H1 (cell line): ENCODE results near the gene SAFB. TPM values are rescaled to one million over a fixed set of nuclear protein-coding genes. Genes with fewer than 3 reads are reported as not detected.

Source experiments
- CTCF ChIA-PET: fragments of 300-600 bp; sonication (Branson Sonifier 250); formaldehyde crosslinking; loops from one replicate; lab custom pipeline; 2021; ENCODE audit not compliant: partially characterized antibody; lab: Charles Lee
- POLR2A ChIA-PET: fragments of 300-600 bp; sonication (Branson Sonifier 250); formaldehyde crosslinking; loops from one replicate; lab custom pipeline; 2021; ENCODE audit warnings: inconsistent platforms; ENCODE audit not compliant: partially characterized antibody; lab: Charles Lee
- DNase-seq, 2 experiments: peaks; one replicate each; pipeline versions ENCODE4 v3.0.0 to v3.0.0-alpha.2; 2010 to 2022; ENCODE audit warnings: low spot score in 2 of 2, low read depth in 1 of 2, mixed read lengths in 1 of 2
- FAIRE-seq: peaks from 2 replicates; lab custom pipeline; 2011; peaks lifted over from hg19 to GRCh38; lab: Jason Lieb, UNC
- H2AFZ ChIP-seq: 2 replicates; pipeline ENCODE4 v1.8.1; 2012; ENCODE audit warnings: low read length, inconsistent platforms
- H2AK5ac ChIP-seq: 2 replicates; pipeline ENCODE4 v1.6.1; 2013; ENCODE audit warnings: low read depth, low read length
- H2BK120ac ChIP-seq: replicated peaks from 2 replicates; pipeline ENCODE3; 2013; ENCODE audit warnings: low read depth, low read length, inconsistent platforms
- H2BK12ac ChIP-seq: 2 replicates; pipeline ENCODE4 v1.6.1; 2013; ENCODE audit warnings: low read depth, low read length
- H2BK15ac ChIP-seq: 2 replicates; pipeline ENCODE4 v1.6.1; 2013; ENCODE audit warnings: low read length
- H2BK20ac ChIP-seq: 2 replicates; pipeline ENCODE4 v1.6.1; 2013; ENCODE audit warnings: low read length
- H2BK5ac ChIP-seq: 2 replicates; pipeline ENCODE4 v1.6.1; 2013; ENCODE audit warnings: low read depth, low read length
- H3K14ac ChIP-seq: 2 replicates; pipeline ENCODE4 v1.6.1; 2013; ENCODE audit warnings: inconsistent platforms; ENCODE audit not compliant: insufficient read length
- H3K18ac ChIP-seq: 2 replicates; pipeline ENCODE4 v1.6.1; 2013; ENCODE audit warnings: low read length; ENCODE audit errors: extremely low read depth
- H3K23ac ChIP-seq: 2 replicates; pipeline ENCODE4 v1.6.1; 2013; ENCODE audit warnings: inconsistent platforms; ENCODE audit not compliant: insufficient read length
- H3K23me2 ChIP-seq: 2 replicates; pipeline ENCODE4 v1.6.1; 2013; ENCODE audit warnings: low read depth, low read length
- H3K27ac ChIP-seq: 2 replicates; pipeline ENCODE4 v1.6.1; 2011; ENCODE audit warnings: low read depth, low read length, inconsistent platforms
- H3K27me3 ChIP-seq, 4 experiments: replicated peaks in 1 of 4; 1 replicate in 1 of 4; 2 replicates in 3 of 4; pipeline versions ENCODE4 v1.6.1 to v1.8.1; 2011 to 2013; ENCODE audit warnings: low read length in 3 of 4, mild to moderate bottlenecking in 3 of 4, inconsistent platforms in 2 of 4, mixed read lengths in 2 of 4, moderate library complexity in 1 of 4; ENCODE audit not compliant: control insufficient read depth in 3 of 4, insufficient read depth in 3 of 4; ENCODE audit errors: extremely low read depth in 1 of 4
- H3K36me3 ChIP-seq, 4 experiments: 2 replicates each; pipeline versions ENCODE4 v1.6.1 to v1.8.1; 2011 to 2013; ENCODE audit warnings: mild to moderate bottlenecking in 4 of 4, low read length in 3 of 4, moderate library complexity in 2 of 4, control low read depth in 1 of 4, inconsistent platforms in 1 of 4; ENCODE audit not compliant: insufficient read depth in 4 of 4, control insufficient read depth in 2 of 4
- H3K4ac ChIP-seq: replicated peaks from 2 replicates; pipeline ENCODE3; 2013; ENCODE audit warnings: low read length, low read depth, mixed read lengths, inconsistent platforms; ENCODE audit not compliant: insufficient read length
- H3K4me1 ChIP-seq, 4 experiments: replicated peaks in 1 of 4; 1 replicate in 1 of 4; 2 replicates in 3 of 4; pipeline versions ENCODE4 v1.6.1 to v1.8.1; 2011 to 2013; ENCODE audit warnings: low read length in 3 of 4, inconsistent platforms in 2 of 4, mixed read lengths in 1 of 4; ENCODE audit not compliant: insufficient read depth in 4 of 4, control insufficient read depth in 3 of 4
- H3K4me2 ChIP-seq, 2 experiments: 2 replicates each; pipeline versions ENCODE4 v1.6.1 to v1.8.1; 2011 to 2013; ENCODE audit warnings: low read depth in 2 of 2, low read length in 2 of 2, control low read depth in 1 of 2, inconsistent platforms in 1 of 2, mild to moderate bottlenecking in 1 of 2; ENCODE audit not compliant: insufficient read depth in 1 of 2
- H3K4me3 ChIP-seq, 4 experiments: fragments of 200-600, 300-600 bp in 1 of 4; sonication (generic), shearing (Covaris generic), sonication (Bioruptor Twin) in 1 of 4; 2 replicates each; pipeline versions ENCODE4 v1.5.1 to v1.8.1; 2011 to 2016; ENCODE audit warnings: low read length in 4 of 4, low read depth in 3 of 4, control low read depth in 2 of 4, inconsistent platforms in 2 of 4, mild to moderate bottlenecking in 2 of 4, mixed read lengths in 1 of 4, moderate library complexity in 1 of 4; ENCODE audit not compliant: insufficient read depth in 2 of 4; ENCODE audit errors: extremely low read depth in 1 of 4
- H3K56ac ChIP-seq: replicated peaks from 2 replicates; pipeline ENCODE3; 2013; ENCODE audit warnings: low read depth, mild to moderate bottlenecking, mixed read lengths, low read length, inconsistent platforms; ENCODE audit not compliant: insufficient read length
- H3K79me1 ChIP-seq: 2 replicates; pipeline ENCODE4 v1.6.1; 2013; ENCODE audit warnings: low read depth, low read length, control low read depth
- H3K79me2 ChIP-seq, 2 experiments: 2 replicates each; pipeline versions ENCODE4 v1.6.1 to v1.8.1; 2012 to 2013; ENCODE audit warnings: low read length in 2 of 2, mild to moderate bottlenecking in 2 of 2, inconsistent platforms in 1 of 2; ENCODE audit not compliant: insufficient read depth in 2 of 2, control insufficient read depth in 1 of 2
- H3K9ac ChIP-seq, 4 experiments: replicated peaks in 1 of 4; 1 replicate in 1 of 4; 2 replicates in 3 of 4; pipeline versions ENCODE4 v1.6.1 to v1.8.1; 2011 to 2013; ENCODE audit warnings: low read depth in 3 of 4, low read length in 3 of 4, control low read depth in 2 of 4, mild to moderate bottlenecking in 2 of 4, moderate library complexity in 2 of 4, inconsistent platforms in 1 of 4; ENCODE audit errors: extremely low read depth in 1 of 4
- H3K9me3 ChIP-seq, 2 experiments: 2 replicates each; pipeline versions ENCODE4 v1.6.1 to v1.8.1; 2012 to 2013; ENCODE audit warnings: mild to moderate bottlenecking in 2 of 2, moderate library complexity in 2 of 2, control low read depth in 1 of 2, inconsistent platforms in 1 of 2, low read depth in 1 of 2, low read length in 1 of 2, mixed read lengths in 1 of 2; ENCODE audit not compliant: insufficient read depth in 2 of 2
- H4K20me1 ChIP-seq, 2 experiments: replicated peaks in 1 of 2; 2 replicates each; pipeline versions ENCODE3 to v1.8.1; 2011 to 2013; ENCODE audit warnings: inconsistent platforms in 2 of 2, low read length in 2 of 2, mild to moderate bottlenecking in 1 of 2; ENCODE audit not compliant: insufficient read depth in 2 of 2, control insufficient read depth in 1 of 2
- H4K5ac ChIP-seq: 2 replicates; pipeline ENCODE4 v1.6.1; 2013; ENCODE audit warnings: low read length, low read depth, mixed read lengths, inconsistent platforms; ENCODE audit not compliant: insufficient read length
- H4K8ac ChIP-seq: 2 replicates; pipeline ENCODE4 v1.8.0; 2013; ENCODE audit warnings: mild to moderate bottlenecking, moderate library complexity, low read length, inconsistent platforms; ENCODE audit not compliant: insufficient read depth; ENCODE audit errors: extremely low read depth
- H4K91ac ChIP-seq: replicated peaks from 2 replicates; pipeline ENCODE3; 2013; ENCODE audit warnings: low read length, mixed read lengths, inconsistent platforms; ENCODE audit not compliant: insufficient read length
- EZH2 ChIP-seq: fragments of 200-600 bp; sonication (generic); IDR thresholded peaks from 2 replicates; pipeline ENCODE4 v1.7.1; 2012; ENCODE audit warnings: low read depth, mild to moderate bottlenecking, moderate library complexity, low read length, inconsistent platforms; ENCODE audit not compliant: severe bottlenecking
- JUN ChIP-seq: IDR thresholded peaks from 2 replicates; pipeline ENCODE4 v1.6.1; 2011; ENCODE audit warnings: low read depth, mild to moderate bottlenecking, improper control_type of control experiment, low read length
- JUND ChIP-seq: IDR thresholded peaks from 2 replicates; pipeline ENCODE4 v1.6.1; 2011; ENCODE audit warnings: mild to moderate bottlenecking, improper control_type of control experiment, low read length
- KDM1A ChIP-seq: fragments of 200-600, 300-600 bp; sonication (generic); IDR thresholded peaks from 2 replicates; pipeline ENCODE4 v1.7.1; 2016; ENCODE audit warnings: mild to moderate bottlenecking, low read length, borderline replicate concordance
- SIX5 ChIP-seq: IDR thresholded peaks from 2 replicates; pipeline ENCODE4 v1.6.1; 2011; ENCODE audit warnings: mild to moderate bottlenecking, low read depth, low read length
- TAF7 ChIP-seq: optimal IDR thresholded peaks from 2 replicates; pipeline ENCODE3; 2011; ENCODE audit warnings: low read depth, mild to moderate bottlenecking, inconsistent platforms, low read length, moderate library complexity, borderline replicate concordance
- WGBS, 2 experiments: shearing (Covaris generic) in 1 of 2; methylation state at CpG; one replicate each; pipeline versions ENCODE4 v1.1.6 to v1.1.7; 2013 to 2015; ENCODE audit warnings: low lambda C conversion rate in 2 of 2, mixed read lengths in 2 of 2, inconsistent platforms in 1 of 2, low coverage in 1 of 2, missing lambda C conversion rate in 1 of 2; ENCODE audit not compliant: insufficient replicate concordance in 2 of 2, insufficient coverage in 1 of 2, insufficient read length in 1 of 2; ENCODE audit errors: extremely low coverage in 1 of 2, missing lambda C conversion rate in 1 of 2; 5-methylcytosine and 5-hydroxymethylcytosine counted together
- polyA plus RNA-seq, 7 experiments: library from polyadenylated mRNA; depleted of rRNA in 3 of 7; stranded (reverse) in 5 of 7; unstranded in 2 of 7; fragments of >200 nt in 5 of 7; fragments of 200-250 nt in 2 of 7; gene quantifications; 1 replicate in 5 of 7; 2 replicates in 1 of 7; 4 replicates in 1 of 7; pipeline versions ENCODE4 v1.2.1 to v1.2.3, GENCODE V29; 2011 to 2013; ENCODE audit warnings: missing spikeins in 2 of 7, mixed read lengths in 2 of 7
- total RNA-seq: library from RNA; stranded (reverse); fragmentation: NEBNext Ultra II Directional; extraction: Animal tissue kit (Norgen Biotek cat#: 25700); gene quantifications from 2 replicates; pipeline ENCODE4 v1.2.1, GENCODE V29; 2021

SAFB gene
- total and polyA plus RNA-seq, 2 of the 8 experiments (the other 6 are each of a cell fraction or from before 2014, with no cell fraction given) = 27.0 to 110 TPM

GRCh38 chr19:5635427-5635826 lies 12.5 kb downstream of the SAFB start:
- Histone ChIP-seq H3K36me3 (peaks cover 0 to 3% (median 0%) of the 10 kb centered on the region in 4 experiments; a peak in 2 of 8 replicates), H2AFZ (no peak overlapping the region), H3K27ac (no peak overlapping the region), H4K5ac (no peak overlapping the region), H3K79me1 (peaks cover 9% of the 10 kb centered on the region; the same call in 1 of the 2 replicates), H2BK5ac (no peak overlapping the region), H4K20me1 (peaks cover 22 to 25% of the 10 kb centered on the region in 2 experiments), H2BK15ac (no peak overlapping the region), H2AK5ac (no peak overlapping the region), H3K9me3 (no peaks in the 10 kb centered on the region), H3K4me1 (no peaks in the 10 kb centered on the region; a peak in 1 of 7 replicates), H4K8ac (no peak overlapping the region), H3K9ac (no peak overlapping the region), H3K4me3 (no peak overlapping the region), H2BK12ac (no peak overlapping the region), H3K23me2 (no peaks in the 10 kb centered on the region), H2BK20ac (no peak overlapping the region), H3K4me2 (no peak overlapping the region), H3K56ac (no peak overlapping the region), H4K91ac (no peak overlapping the region), H3K4ac (no peak overlapping the region), H3K79me2 (peaks cover 22 to 93% of the 10 kb centered on the region in 2 experiments), H3K23ac (no peak overlapping the region), H3K18ac (no peak overlapping the region), H3K27me3 (no peaks in the 10 kb centered on the region), H2BK120ac (no peak overlapping the region), H3K14ac (no peak overlapping the region)
- ChIA-PET CTCF (interaction anchor here (0.7 to 1.4 kb wide), 3 partner anchors 22 to 54 kb away, joined by 3 read pairs; no protein-coding TSS in a partner anchor), POLR2A (interaction anchor here (0.9 to 1.6 kb wide), 6 partner anchors 11 to 56 kb away, joined by 3 to 5 read pairs (median 3); partner anchors contain the start of genes RPL36, SAFB and SAFB2)
- FAIRE-seq (no peak), DNase-seq (no peak)
- no peak for TF ChIP-seq SIX5
- no peak for TF ChIP-seq JUND
- TF ChIP-seq TAF7 = no peak
- TF ChIP-seq JUN = no peak
- TF ChIP-seq EZH2 = no peak
- TF ChIP-seq KDM1A = no peak
- WGBS, 2 experiments = 95% methylated on average over 6 of the region's 6 CpGs; no CpG with 5 or more reads in 1 of the 2 experiments
